Immature natural killer cell (primary cell): Measurements from ENCODE around the gene SNX33. TPM values are rescaled to one million over a fixed set of nuclear protein-coding genes. Genes with fewer than 3 reads are reported as not detected.
A peak's percentile ranks its signal among the peaks of the same experiment; 100 is the strongest.
"Not testable (repeated sequence)": the region's sequence is repeated elsewhere in the genome, so short reads cannot be mapped to it uniquely, and the experiment has no call there.

Source experiments
- DNase-seq, 3 donors: peaks; one replicate each; pipeline ENCODE4 v3.0.0; 2022; ENCODE audit warnings: mixed read lengths in 1 of 3
- H3K27ac Mint-ChIP-seq, 6 donors: one replicate each; pipeline ENCODE4 v1.8.0; 2020; ENCODE audit warnings: mixed read lengths in 6 of 6, mild to moderate bottlenecking in 5 of 6, inconsistent platforms in 4 of 6, moderate library complexity in 3 of 6
- H3K27me3 Mint-ChIP-seq, 3 donors: one replicate each; pipeline ENCODE4 v1.8.0; 2020 to 2021; ENCODE audit warnings: low read depth in 3 of 3, mild to moderate bottlenecking in 3 of 3, mixed read lengths in 3 of 3, moderate library complexity in 3 of 3, inconsistent platforms in 1 of 3
- H3K36me3 Mint-ChIP-seq, 3 donors: one replicate each; pipeline ENCODE4 v1.8.0; 2020; ENCODE audit warnings: mixed read lengths in 3 of 3, inconsistent platforms in 2 of 3, mild to moderate bottlenecking in 2 of 3
- H3K4me1 Mint-ChIP-seq, 2 donors: one replicate each; pipeline ENCODE4 v1.8.0; 2020; ENCODE audit warnings: inconsistent platforms in 2 of 2, mild to moderate bottlenecking in 2 of 2, mixed read lengths in 2 of 2, moderate library complexity in 1 of 2
- H3K4me3 Mint-ChIP-seq, 5 donors: one replicate each; pipeline ENCODE4 v1.8.0; 2020; ENCODE audit warnings: mild to moderate bottlenecking in 5 of 5, mixed read lengths in 5 of 5, inconsistent platforms in 3 of 5, moderate library complexity in 3 of 5
- H3K9me3 Mint-ChIP-seq, 6 donors: one replicate each; pipeline ENCODE4 v1.8.0; 2020; ENCODE audit warnings: mild to moderate bottlenecking in 6 of 6, mixed read lengths in 6 of 6, inconsistent platforms in 4 of 6, moderate library complexity in 3 of 6
- polyA plus RNA-seq, 3 donors: library from polyadenylated mRNA; unstranded; fragments of 300-500 nt; fragmentation: Illumina TruSeq; gene quantifications; one replicate each; pipeline ENCODE4 v1.2.3, GENCODE V29; 2021

SNX33 gene
- polyA plus RNA-seq, 3 donors from 2014 or later, result 0.43 to 1.3 (median 0.51) TPM

DNA sequence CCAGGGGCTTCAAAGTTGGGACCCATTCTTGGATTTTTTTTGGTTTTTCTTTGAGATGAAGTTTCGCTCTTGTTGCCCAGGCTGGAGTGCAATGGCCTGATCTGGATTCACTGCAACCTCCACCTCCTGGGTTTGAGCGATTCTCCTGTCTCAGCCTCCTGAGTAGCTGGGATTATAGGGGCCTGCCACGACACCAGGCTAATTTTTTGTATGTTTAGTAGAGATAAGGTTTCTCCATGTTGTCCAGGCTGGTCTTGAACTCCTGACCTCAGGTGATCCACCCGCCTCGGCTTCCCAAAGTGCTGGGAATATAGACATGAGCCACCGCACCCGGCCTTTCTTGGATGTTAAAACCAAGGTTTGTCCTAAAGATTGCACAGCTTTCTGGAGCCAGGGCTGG is 13.8 kb upstream of the SNX33 start:
- H3K4me3 Mint-ChIP-seq, DNase-seq, H3K36me3 Mint-ChIP-seq, H3K27ac Mint-ChIP-seq, H3K27me3 Mint-ChIP-seq, H3K9me3 Mint-ChIP-seq: not testable (repeated sequence)
- H3K4me1 Mint-ChIP-seq, result peaks cover 17 to 21% of the 10 kb centered on the region in 2 donors

- H3K27me3 Mint-ChIP-seq, result peaks cover 0 to 7% (median 2%) of the 10 kb centered on the region in 3 donors
- H3K4me3 Mint-ChIP-seq, result peak overlapping the region in 1 of 5 donors; percentile 30
- DNase-seq, result no peak
- H3K36me3 Mint-ChIP-seq, result peaks cover 0 to 3% (median 0%) of the 10 kb centered on the region in 3 donors
- H3K9me3 Mint-ChIP-seq, result no peaks in the 10 kb centered on the region
- no peak overlapping the region for H3K27ac Mint-ChIP-seq
- peaks cover 34 to 36% of the 10 kb centered on the region in 2 donors for H3K4me1 Mint-ChIP-seq
Observed at GRCh38 chr15:75636026-75636425, 11.7 kb upstream of the SNX33 start.

DNA sequence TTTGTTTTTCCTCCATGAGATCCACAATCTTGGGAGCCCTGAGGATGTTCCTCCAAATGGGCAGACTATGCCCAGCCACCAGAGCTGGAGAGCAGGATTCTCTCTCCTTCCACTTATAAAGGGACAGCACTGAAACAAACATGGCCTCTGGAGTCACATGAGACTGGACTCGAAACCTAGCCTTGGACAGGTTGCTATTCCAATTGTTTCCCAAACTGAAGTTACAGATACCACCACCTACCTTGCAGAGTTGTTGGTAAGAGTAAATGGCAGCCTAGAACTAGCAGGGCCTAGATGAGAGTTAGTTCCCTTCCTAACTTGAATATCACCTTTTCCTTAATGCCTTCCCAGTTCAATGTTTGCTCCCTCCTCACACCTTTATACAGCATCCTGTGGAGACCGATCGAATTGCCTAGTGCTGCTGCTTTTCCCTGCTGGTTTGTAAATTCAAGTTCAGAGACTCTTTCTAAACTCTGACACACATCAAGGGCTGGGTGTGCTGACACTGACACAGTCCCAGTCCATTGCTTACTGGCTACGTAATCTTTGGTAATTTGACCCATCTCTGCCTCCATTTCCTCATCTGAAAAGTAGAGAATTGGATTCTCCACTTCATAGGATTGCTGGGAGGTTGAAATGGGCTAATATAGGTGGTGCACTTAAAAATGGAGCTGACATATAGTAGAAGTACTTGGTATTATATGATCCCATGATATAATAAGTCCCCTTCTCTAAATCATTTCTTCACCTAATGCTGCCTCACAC is 10.3 kb upstream of the SNX33 start:
- H3K27me3 Mint-ChIP-seq, result peaks cover 0 to 7% (median 2%) of the 10 kb centered on the region in 3 donors
- DNase-seq, result no peak
- H3K9me3 Mint-ChIP-seq, result no peaks in the 10 kb centered on the region
- peak overlapping the region in 3 of 6 donors; percentile 15 to 62 (median 56) for H3K27ac Mint-ChIP-seq
- peak overlapping the region in 3 of 5 donors; percentile 9 to 92 (median 59) for H3K4me3 Mint-ChIP-seq
- peaks cover 0 to 3% (median 0%) of the 10 kb centered on the region in 3 donors for H3K36me3 Mint-ChIP-seq
- H3K4me1 Mint-ChIP-seq, result peaks cover 38 to 39% of the 10 kb centered on the region in 2 donors

DNA sequence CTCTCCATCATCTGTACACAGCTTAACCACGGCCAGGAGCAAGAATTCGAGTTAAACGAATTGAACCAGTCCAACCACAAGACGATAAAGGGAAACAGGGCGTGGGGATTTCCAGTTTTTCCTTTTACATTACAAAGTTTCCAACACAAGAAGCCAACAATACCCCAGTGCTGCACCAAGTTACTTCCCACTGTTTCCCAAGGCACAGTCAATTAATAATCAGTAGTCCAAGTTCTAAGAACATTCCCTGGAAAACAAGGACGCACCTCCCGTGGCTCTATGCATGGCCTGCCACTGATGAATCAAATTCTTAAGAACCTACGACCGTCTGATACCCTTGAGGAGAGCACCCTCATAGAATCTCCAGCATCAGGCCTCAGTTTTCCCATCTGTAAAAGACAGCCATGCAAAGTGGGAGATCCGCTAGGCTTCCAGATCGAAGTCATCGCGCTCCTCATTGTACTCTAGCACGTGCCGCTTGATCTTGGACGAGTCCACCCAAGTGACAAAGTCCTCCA is 8.5 kb upstream of the SNX33 start:
- H3K27ac Mint-ChIP-seq, result peak overlapping the region; percentile 79 to 96 (median 95)
- no peak for DNase-seq
- no peaks in the 10 kb centered on the region for H3K9me3 Mint-ChIP-seq
- peaks cover 0 to 7% (median 2%) of the 10 kb centered on the region in 3 donors for H3K27me3 Mint-ChIP-seq
- peak overlapping the region; percentile 92 to 94 (median 93) for H3K4me3 Mint-ChIP-seq
- peaks cover 0 to 3% (median 0%) of the 10 kb centered on the region in 3 donors for H3K36me3 Mint-ChIP-seq
- H3K4me1 Mint-ChIP-seq, result peaks cover 38 to 39% of the 10 kb centered on the region in 2 donors

- H3K27ac Mint-ChIP-seq, result peak within 1 kb of the TSS; percentile 79 to 96 (median 95)
- peaks cover 0 to under 1% (median 0%) of the 10 kb centered on the region in 6 donors for H3K9me3 Mint-ChIP-seq
- peaks cover 38 to 39% of the 10 kb centered on the region in 2 donors for H3K4me1 Mint-ChIP-seq
Observed at GRCh38 chr15:75639709-75640482, 7.8 kb upstream of the SNX33 start, which contains the start of gene IMP3. Gene IMP3, minus strand, starts transcription at chr15:75640224. Its CDS starts 56 bp downstream, at chr15:75640168.

GRCh38 chr15:75640483-75641178 is 7.1 kb upstream of the SNX33 start:
- H3K4me3 Mint-ChIP-seq, result peak overlapping the region; percentile 92 to 94 (median 93)
- H3K9me3 Mint-ChIP-seq, result peaks cover 0 to 2% (median 0%) of the 10 kb centered on the region in 6 donors
- peak; percentile 44 to 54 (median 52) for DNase-seq
- peak overlapping the region; percentile 79 to 96 (median 95) for H3K27ac Mint-ChIP-seq
- H3K27me3 Mint-ChIP-seq, result peaks cover 0 to 7% (median 2%) of the 10 kb centered on the region in 3 donors
- peaks cover 0 to 3% (median 0%) of the 10 kb centered on the region in 3 donors for H3K36me3 Mint-ChIP-seq
- peaks cover 38 to 39% of the 10 kb centered on the region in 2 donors for H3K4me1 Mint-ChIP-seq

More at GRCh38 chr15:75639709-75640482, 7.8 kb upstream of the SNX33 start, which contains the start of gene IMP3:
- peaks cover 0 to 7% (median 2%) of the 10 kb centered on the region in 3 donors for H3K27me3 Mint-ChIP-seq
- peak within 1 kb of the TSS; percentile 92 to 94 (median 93) for H3K4me3 Mint-ChIP-seq
- H3K36me3 Mint-ChIP-seq, result peaks cover 0 to 3% (median 0%) of the 10 kb centered on the region in 3 donors
- peak; percentile 93 to 94 (median 93) for DNase-seq

DNA sequence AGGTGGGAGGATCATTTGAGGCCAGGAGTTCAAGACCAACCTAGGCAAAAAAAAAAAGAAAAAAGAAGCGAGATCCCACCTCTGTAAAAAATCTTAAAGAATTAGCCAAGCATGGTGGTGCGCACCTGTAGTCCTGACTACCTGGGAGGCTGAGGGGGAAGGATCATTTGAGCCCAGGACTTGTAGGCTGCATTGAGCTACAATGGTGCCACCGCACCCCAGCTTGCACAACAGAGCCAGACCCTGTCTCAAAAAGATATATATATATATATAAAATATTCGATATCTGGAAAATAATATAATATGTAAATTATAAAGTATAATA is 6.6 kb upstream of the SNX33 start:
- no peak for DNase-seq
- Mint-ChIP-seq H3K4me3 (peak overlapping the region; percentile 92 to 94 (median 93)), H3K36me3 (peaks cover 0 to 3% (median 0%) of the 10 kb centered on the region in 3 donors), H3K27me3 (peaks cover 0 to 7% (median 2%) of the 10 kb centered on the region in 3 donors), H3K27ac (peak overlapping the region; percentile 79 to 96 (median 95)), H3K4me1 (peaks cover 37 to 39% of the 10 kb centered on the region in 2 donors), H3K9me3 (peaks cover 0 to 2% (median 0%) of the 10 kb centered on the region in 6 donors)

GRCh38 chr15:75641603-75642002 is 6.1 kb upstream of the SNX33 start:
- Mint-ChIP-seq H3K4me1 (peaks cover 39 to 42% of the 10 kb centered on the region in 2 donors), H3K27ac (no peak overlapping the region), H3K36me3 (peaks cover 0 to 3% (median 0%) of the 10 kb centered on the region in 3 donors), H3K27me3 (peaks cover 0 to 7% (median 3%) of the 10 kb centered on the region in 3 donors), H3K4me3 (no peak overlapping the region), H3K9me3 (peaks cover 0 to 2% (median 0%) of the 10 kb centered on the region in 6 donors)
- DNase-seq, result no peak

DNA sequence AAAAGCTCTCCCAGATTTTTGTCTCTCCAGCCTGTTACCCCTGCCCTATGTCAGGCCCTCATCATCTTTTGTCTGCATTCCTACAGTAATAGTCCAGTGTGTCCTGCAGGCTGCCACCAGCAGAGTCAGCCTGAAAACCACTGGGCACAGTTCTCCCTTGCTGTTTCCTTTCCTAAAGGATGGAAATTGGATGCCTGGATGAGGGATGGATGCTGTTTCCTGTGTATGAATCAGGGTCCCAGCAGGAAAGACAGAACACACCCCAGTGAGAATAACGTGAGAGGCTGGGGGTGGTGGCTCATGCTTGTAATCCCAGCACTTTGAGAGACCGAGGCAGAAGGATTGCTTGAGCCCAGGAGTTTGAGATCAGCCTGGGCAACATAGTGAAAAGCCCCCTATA is 3.3 kb upstream of the SNX33 start:
- H3K27me3 Mint-ChIP-seq, result peaks cover 0 to 8% (median 5%) of the 10 kb centered on the region in 3 donors
- no peaks in the 10 kb centered on the region for H3K36me3 Mint-ChIP-seq
- H3K9me3 Mint-ChIP-seq, result peaks cover 0 to 2% (median 0%) of the 10 kb centered on the region in 6 donors
- peaks cover 21 to 31% of the 10 kb centered on the region in 2 donors for H3K4me1 Mint-ChIP-seq
- no peak for DNase-seq
- no peak overlapping the region for H3K4me3 Mint-ChIP-seq
- no peak overlapping the region for H3K27ac Mint-ChIP-seq

- Mint-ChIP-seq H3K36me3 (no peaks in the 10 kb centered on the region), H3K9me3 (peaks cover 0 to 2% (median 0%) of the 10 kb centered on the region in 6 donors), H3K27ac (peak overlapping the region in 5 of 6 donors; percentile 9 to 82 (median 50)), H3K4me3 (peak overlapping the region; percentile 75 to 89 (median 85)), H3K4me1 (peaks cover 27% of the 10 kb centered on the region in 2 donors), H3K27me3 (peaks cover 0 to 4% (median 1%) of the 10 kb centered on the region in 3 donors)
- DNase-seq, result no peak
Observed at GRCh38 chr15:75646112-75646943, 1.4 kb upstream of the SNX33 start.

DNA sequence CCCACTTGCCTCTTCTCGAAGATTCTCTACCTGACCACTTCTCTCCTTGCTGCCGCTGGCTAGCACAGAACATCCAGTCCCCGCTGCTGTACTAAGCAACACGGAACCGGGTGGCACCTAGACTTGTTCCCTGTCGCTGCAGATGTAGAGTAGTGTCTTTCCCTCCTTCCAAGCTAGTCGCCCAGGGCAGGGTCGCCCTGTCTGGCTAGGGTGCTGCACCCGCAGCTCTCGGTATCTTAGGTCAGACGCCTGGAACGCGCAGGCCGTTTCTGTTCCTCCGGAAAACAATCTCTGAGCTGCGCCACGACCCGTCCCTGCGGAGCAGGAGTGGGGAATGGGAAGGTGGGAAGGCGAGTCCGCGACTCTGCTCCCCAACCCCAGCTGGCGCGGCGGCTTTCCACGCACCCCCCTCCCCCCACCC is 758 bp upstream of the SNX33 start:
- peak in 1 of 3 donors; percentile 10 for DNase-seq
- H3K4me1 Mint-ChIP-seq, result peaks cover 29 to 33% of the 10 kb centered on the region in 2 donors

More for the DNA sequence above, 758 bp upstream of the SNX33 start:
- Mint-ChIP-seq H3K36me3 (no peaks in the 10 kb centered on the region), H3K27ac (peak overlapping the region in 5 of 6 donors; percentile 9 to 82 (median 59)), H3K9me3 (peaks cover 0 to 2% (median 0%) of the 10 kb centered on the region in 6 donors), H3K27me3 (peaks cover 0 to 4% (median 1%) of the 10 kb centered on the region in 3 donors), H3K4me3 (peak overlapping the region; percentile 75 to 89 (median 85))
